GM10266 (cell line): ENCODE results near the gene TIMM13.

Source experiments
- DNase-seq: peaks from one replicate; pipeline ENCODE4 v3.0.0; 2012; ENCODE audit errors: extremely low spot score
- CTCF ChIP-seq: IDR thresholded peaks from 2 replicates; pipeline ENCODE4 v1.5.1; 2012; ENCODE audit warnings: mild to moderate bottlenecking, low read depth; ENCODE audit not compliant: control insufficient read depth, insufficient read depth; ENCODE audit errors: missing control alignments

TIMM13 gene

GRCh38 chr19:2381148-2381820 lies 46.1 kb downstream of the TIMM13 start:
- no peak for TF ChIP-seq CTCF
- no peak for DNase-seq

- TF ChIP-seq CTCF: no peak
- DNase-seq: no peak
Measured at GRCh38 chr19:2380567-2380966, 46.8 kb downstream of the TIMM13 start.

- no peak for DNase-seq
- no peak for TF ChIP-seq CTCF
Measured at GRCh38 chr19:2376784-2377519, 50.4 kb downstream of the TIMM13 start.
